ENCODE measurements around the gene WDR41. TPM values are rescaled to one million over a fixed set of nuclear protein-coding genes. Genes with fewer than 3 reads are reported as not detected.
A peak's percentile ranks its signal among the peaks of the same experiment; 100 is the strongest.

WDR41 gene
- total and polyA plus RNA-seq, 2 experiments from 2014 or later, result 96.9 to 173 TPM

GRCh38 chr5:77394064-77394715 lies 97.9 kb downstream of the WDR41 start:
- TF ChIP-seq EZH2phosphoT487 (IDR thresholded peaks at IDR 0.05; ENCODE audit: insufficient read depth, low read depth) (no peak), EZH2 (IDR thresholded peaks at IDR 0.05; ENCODE audit: insufficient read depth, poor library complexity, severe bottlenecking) (no peak)
- DNase-seq, result no peak

DNA sequence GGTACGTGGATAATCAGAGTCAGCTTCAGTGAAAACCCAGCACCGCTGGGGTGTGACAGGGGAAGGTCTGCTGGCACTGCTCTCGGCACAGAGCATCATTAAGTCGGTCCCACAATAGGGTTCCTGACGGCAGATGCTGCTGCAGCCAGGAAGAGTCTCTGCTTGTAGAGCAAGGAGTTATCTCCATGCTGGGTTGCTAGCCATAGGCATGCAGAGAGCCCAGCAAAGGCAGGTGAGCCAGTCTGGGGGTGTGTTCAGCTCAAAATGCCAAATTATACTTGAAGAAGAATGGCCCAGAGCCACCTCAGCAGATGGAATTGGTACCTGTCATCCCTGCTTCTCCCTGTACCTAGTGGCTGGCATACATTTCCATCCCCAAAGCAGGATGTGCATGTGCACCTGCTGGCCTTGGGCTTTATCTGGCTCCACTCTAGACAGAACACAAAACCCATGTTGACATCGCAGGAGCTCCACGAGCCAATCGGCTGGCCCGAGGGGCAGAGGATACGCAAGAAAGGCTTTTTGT lies 100.8 kb downstream of the WDR41 start:
- Histone ChIP-seq H4K20me1 (ENCODE audit: insufficient read depth) (no peaks in the 10 kb centered on the region), H3K4me2 (ENCODE audit: unreplicated experiment) (peak overlapping the region; percentile 31), H3K9me2 (ENCODE audit: insufficient read depth) (no peaks in the 10 kb centered on the region), H2AFZ (no peak overlapping the region), H3K9ac (no peak overlapping the region), H3K79me2 (ENCODE audit: insufficient read depth) (no peaks in the 10 kb centered on the region), H3K4me1 (ENCODE audit: insufficient read depth) (peaks cover 17% of the 10 kb centered on the region), H3K27me3 (replicated peaks; ENCODE audit: insufficient read depth) (no peaks in the 10 kb centered on the region), H3K9me3 (ENCODE audit: low read depth) (no peaks in the 10 kb centered on the region), H3F3A (ENCODE audit: insufficient read depth) (peaks cover 8% of the 10 kb centered on the region), H3K27ac (no peak overlapping the region), H3K4me3 (no peak overlapping the region), H3K36me3 (ENCODE audit: low read depth) (no peaks in the 10 kb centered on the region)
- in situ Hi-C loops (cut with MboI), result no loop called here
- TF ChIP-seq EZH2phosphoT487 (IDR thresholded peaks at IDR 0.05; ENCODE audit: insufficient read depth, low read depth) (no peak), EZH2 (IDR thresholded peaks at IDR 0.05; ENCODE audit: insufficient read depth, poor library complexity, severe bottlenecking) (no peak)
- 89 to 90% methylated on average over 10 of the region's 10 CpGs for WGBS, 2 experiments (ENCODE audit: low coverage in 1 of 2, low lambda C conversion rate in 2 of 2, missing lambda C conversion rate in 2 of 2)
- no peak for DNase-seq

More at GRCh38 chr5:77394064-77394715, 97.9 kb downstream of the WDR41 start:
- 95 to 97% methylated on average over 3 of the region's 3 CpGs for WGBS, 2 experiments (ENCODE audit: low coverage in 1 of 2, low lambda C conversion rate in 2 of 2, missing lambda C conversion rate in 2 of 2)
- Histone ChIP-seq H3K27me3 (replicated peaks; ENCODE audit: insufficient read depth) (no peaks in the 10 kb centered on the region), H3F3A (ENCODE audit: insufficient read depth) (peaks cover 8% of the 10 kb centered on the region), H3K79me2 (ENCODE audit: insufficient read depth) (no peaks in the 10 kb centered on the region), H3K36me3 (ENCODE audit: low read depth) (no peaks in the 10 kb centered on the region), H3K9me3 (ENCODE audit: low read depth) (no peaks in the 10 kb centered on the region), H3K9ac (no peak overlapping the region), H3K27ac (no peak overlapping the region), H3K9me2 (ENCODE audit: insufficient read depth) (no peaks in the 10 kb centered on the region), H3K4me1 (ENCODE audit: insufficient read depth) (peaks cover 17% of the 10 kb centered on the region), H4K20me1 (ENCODE audit: insufficient read depth) (no peaks in the 10 kb centered on the region), H3K4me3 (no peak overlapping the region), H3K4me2 (ENCODE audit: unreplicated experiment) (no peak overlapping the region), H2AFZ (no peak overlapping the region)
- in situ Hi-C loops (cut with MboI), result no loop called here

DNA sequence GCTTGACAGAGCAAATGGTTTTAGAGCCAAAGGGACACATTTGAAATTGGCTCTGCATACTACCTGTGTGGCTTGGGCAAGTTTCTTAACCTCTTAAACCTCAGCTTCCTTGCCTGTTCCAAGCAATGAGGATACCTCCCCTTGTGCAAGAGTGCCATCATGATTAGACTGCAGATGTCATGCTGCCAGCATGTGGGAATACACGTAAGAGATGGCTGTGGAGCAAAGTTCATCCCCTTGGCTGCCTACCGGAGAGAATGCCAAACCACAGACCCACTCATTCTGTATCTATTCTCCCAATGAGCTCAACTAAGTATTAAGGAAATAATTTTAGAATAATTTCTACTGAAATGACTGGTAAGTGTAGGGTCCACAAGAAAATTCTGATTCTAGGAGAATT lies 101.3 kb downstream of the WDR41 start:
- TF ChIP-seq EZH2phosphoT487 (IDR thresholded peaks at IDR 0.05; ENCODE audit: insufficient read depth, low read depth) (no peak), EZH2 (IDR thresholded peaks at IDR 0.05; ENCODE audit: insufficient read depth, poor library complexity, severe bottlenecking) (no peak)
- Histone ChIP-seq H3K27ac (no peak overlapping the region), H3F3A (ENCODE audit: insufficient read depth) (peaks cover 8% of the 10 kb centered on the region), H3K4me1 (ENCODE audit: insufficient read depth) (peaks cover 17% of the 10 kb centered on the region), H3K27me3 (replicated peaks; ENCODE audit: insufficient read depth) (no peaks in the 10 kb centered on the region), H3K9me2 (ENCODE audit: insufficient read depth) (no peaks in the 10 kb centered on the region), H3K4me3 (no peak overlapping the region), H3K79me2 (ENCODE audit: insufficient read depth) (no peaks in the 10 kb centered on the region), H4K20me1 (ENCODE audit: insufficient read depth) (no peaks in the 10 kb centered on the region), H3K9ac (no peak overlapping the region), H3K4me2 (ENCODE audit: unreplicated experiment) (peak overlapping the region; percentile 31), H3K36me3 (ENCODE audit: low read depth) (no peaks in the 10 kb centered on the region), H3K9me3 (ENCODE audit: low read depth) (no peaks in the 10 kb centered on the region), H2AFZ (no peak overlapping the region)
- WGBS, 2 experiments (ENCODE audit: low coverage in 1 of 2, low lambda C conversion rate in 2 of 2, missing lambda C conversion rate in 2 of 2), result 4 to 14% methylated on average over 2 of the region's 2 CpGs
- peak; percentile 93 for DNase-seq
- in situ Hi-C loops (cut with MboI), result no loop called here

DNA sequence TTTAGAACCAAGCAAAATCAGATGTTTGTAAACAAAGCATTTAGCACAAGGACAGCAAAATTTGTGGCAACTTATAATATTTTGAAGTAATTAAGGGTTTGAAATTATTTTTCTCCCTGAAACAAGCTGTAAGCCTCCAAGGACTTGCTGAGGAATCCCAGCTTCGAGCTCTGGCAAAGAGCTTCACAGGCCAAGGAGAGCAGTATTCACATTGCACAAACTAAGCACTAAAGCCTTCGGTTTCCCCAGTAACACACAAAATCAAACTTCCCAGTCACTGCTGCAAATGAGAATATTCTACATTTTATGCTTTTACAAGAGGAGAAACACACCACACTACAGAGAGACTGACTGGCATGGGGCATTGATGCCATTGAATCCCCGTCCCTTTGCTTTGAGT lies 101.9 kb downstream of the WDR41 start:
- Histone ChIP-seq H2AFZ (no peak overlapping the region), H3K4me2 (ENCODE audit: unreplicated experiment) (no peak overlapping the region), H3F3A (ENCODE audit: insufficient read depth) (peaks cover 8% of the 10 kb centered on the region), H3K27me3 (replicated peaks; ENCODE audit: insufficient read depth) (no peaks in the 10 kb centered on the region), H3K27ac (no peak overlapping the region), H3K36me3 (ENCODE audit: low read depth) (no peaks in the 10 kb centered on the region), H3K4me3 (no peak overlapping the region), H3K79me2 (ENCODE audit: insufficient read depth) (no peaks in the 10 kb centered on the region), H3K9me3 (ENCODE audit: low read depth) (no peaks in the 10 kb centered on the region), H4K20me1 (ENCODE audit: insufficient read depth) (no peaks in the 10 kb centered on the region), H3K4me1 (ENCODE audit: insufficient read depth) (peaks cover 17% of the 10 kb centered on the region), H3K9ac (no peak overlapping the region), H3K9me2 (ENCODE audit: insufficient read depth) (no peaks in the 10 kb centered on the region)
- no peak for TF ChIP-seq EZH2 (IDR thresholded peaks at IDR 0.05; ENCODE audit: insufficient read depth, poor library complexity, severe bottlenecking)
- no peak for TF ChIP-seq EZH2phosphoT487 (IDR thresholded peaks at IDR 0.05; ENCODE audit: insufficient read depth, low read depth)
- in situ Hi-C loops (cut with MboI), result no loop called here
- WGBS, 2 experiments (ENCODE audit: low coverage in 1 of 2, low lambda C conversion rate in 2 of 2, missing lambda C conversion rate in 2 of 2), result 62 to 73% methylated on average over 3 of the region's 3 CpGs
- DNase-seq, result peak; percentile 22
